Endodermal cell (in vitro differentiated cells): ENCODE results near the gene SLC6A1. TPM values are rescaled to one million over a fixed set of nuclear protein-coding genes. Genes with fewer than 3 reads are reported as not detected.

Experiments
- DNase-seq: peaks from one replicate; pipeline ENCODE4 v3.0.0-alpha.2; 2017
- H3K27ac ChIP-seq: 2 replicates; pipeline ENCODE4 v1.5.1; 2013; ENCODE audit warnings: mild to moderate bottlenecking, low read depth, low read length, moderate library complexity
- H3K27me3 ChIP-seq: 2 replicates; pipeline ENCODE4 v1.6.1; 2013; ENCODE audit warnings: mild to moderate bottlenecking, low read length, moderate library complexity; ENCODE audit not compliant: insufficient read depth, control insufficient read depth, poor library complexity, severe bottlenecking
- H3K36me3 ChIP-seq: 2 replicates; pipeline ENCODE4 v1.7.0; 2013; ENCODE audit warnings: mild to moderate bottlenecking, low read length, moderate library complexity; ENCODE audit not compliant: control insufficient read depth, insufficient read depth
- H3K4me1 ChIP-seq: one replicate; pipeline ENCODE4 v1.7.0; 2013; ENCODE audit warnings: low read length; ENCODE audit not compliant: control insufficient read depth, insufficient read depth
- H3K4me3 ChIP-seq: 2 replicates; pipeline ENCODE4 v1.5.1; 2013; ENCODE audit warnings: mild to moderate bottlenecking, low read length, moderate library complexity
- H3K9ac ChIP-seq: 2 replicates; pipeline ENCODE4 v1.6.1; 2013; ENCODE audit warnings: mild to moderate bottlenecking, low read length, moderate library complexity; ENCODE audit not compliant: poor library complexity, severe bottlenecking; ENCODE audit errors: extremely low read depth
- H3K9me3 ChIP-seq: 2 replicates; pipeline ENCODE4 v1.6.1; 2013; ENCODE audit warnings: mild to moderate bottlenecking, low read length, moderate library complexity; ENCODE audit not compliant: control insufficient read depth
- H3K27ac Mint-ChIP-seq: 2 replicates; pipeline ENCODE4 v1.8.0; 2020; ENCODE audit warnings: mixed read lengths
- H3K27me3 Mint-ChIP-seq: 2 replicates; pipeline ENCODE4 v1.8.0; 2021; ENCODE audit warnings: mild to moderate bottlenecking, mixed read lengths; ENCODE audit not compliant: insufficient read depth
- H3K36me3 Mint-ChIP-seq: 2 replicates; pipeline ENCODE4 v1.8.0; 2020; ENCODE audit warnings: low read depth, mixed read lengths
- H3K4me1 Mint-ChIP-seq: 2 replicates; pipeline ENCODE4 v1.8.0; 2020; ENCODE audit warnings: mixed read lengths
- H3K4me3 Mint-ChIP-seq: 2 replicates; pipeline ENCODE4 v1.8.0; 2020; ENCODE audit warnings: mild to moderate bottlenecking, moderate library complexity, mixed read lengths
- H3K9me3 Mint-ChIP-seq: 2 replicates; pipeline ENCODE4 v1.8.0; 2020; ENCODE audit warnings: mild to moderate bottlenecking, mixed read lengths
- WGBS, 2 experiments: methylation state at CpG; one replicate each; pipeline versions ENCODE4 v1.1.5 to v1.1.7; 2013; ENCODE audit warnings: missing lambda C conversion rate in 2 of 2, mixed read lengths in 1 of 2; ENCODE audit not compliant: insufficient coverage in 1 of 2, insufficient read length in 1 of 2; 5-methylcytosine and 5-hydroxymethylcytosine counted together
- total RNA-seq, 2 donors: library from RNA; stranded (reverse); fragmentation: NEBNext Ultra II Directional in 1 of 2; extraction: Animal tissue kit (Norgen Biotek cat#: 25700) in 1 of 2; gene quantifications; 2 replicates in 1 of 2; 3 replicates in 1 of 2; pipeline ENCODE4 v1.2.1, GENCODE V29; 2021
- TF ChIP-seq, protein P1 (sequence below): fragments of 200-600 bp; sonication (generic); conservative IDR thresholded peaks from 2 replicates; pipeline ENCODE4 v1.5.0; 2021; ENCODE audit warnings: antibody characterized with exemption, mild to moderate bottlenecking

SLC6A1 gene
- total RNA-seq, 2 donors from 2014 or later, result 0.42 to 3.6 TPM

DNA sequence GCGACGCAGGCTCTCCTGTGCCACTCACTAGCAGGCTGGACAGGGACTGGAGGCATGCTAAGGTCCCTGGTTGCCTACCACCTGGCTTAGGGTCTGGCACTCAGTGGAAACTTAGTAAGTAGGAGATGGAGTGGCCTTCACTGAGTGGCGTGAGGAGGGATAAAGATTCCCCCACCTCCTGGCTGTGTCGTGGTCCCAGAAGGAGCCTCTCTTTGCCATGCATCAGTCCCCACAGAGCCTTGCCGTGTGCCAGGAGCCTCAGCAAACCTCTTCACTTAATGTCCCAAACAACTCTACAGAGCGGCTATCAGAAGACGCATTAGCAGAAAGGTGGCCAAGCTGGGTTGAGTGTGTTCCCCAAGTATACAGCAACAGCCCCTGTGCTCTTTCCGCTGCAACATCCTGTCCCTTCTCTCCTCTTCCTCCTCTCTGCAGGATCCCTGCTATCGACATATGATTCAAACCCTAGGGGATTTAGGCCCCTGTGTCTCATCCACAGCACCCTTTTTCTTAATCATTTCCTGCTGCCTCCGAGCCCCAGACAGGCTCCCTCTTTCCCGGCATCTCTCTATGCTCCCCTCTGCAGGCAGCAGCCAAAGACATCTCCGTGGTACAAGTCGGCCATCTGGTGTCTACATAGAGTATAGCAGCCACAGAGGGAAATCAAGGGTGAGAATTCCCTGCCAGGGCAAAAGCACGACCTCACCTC lies 66.7 kb downstream of the SLC6A1 start:
- Mint-ChIP-seq H3K27ac (no peak overlapping the region), H3K9me3 (peaks cover 17% of the 10 kb centered on the region), H3K4me3 (no peak overlapping the region), H3K27me3 (peaks cover 41% of the 10 kb centered on the region), H3K4me1 (no peaks in the 10 kb centered on the region), H3K36me3 (no peaks in the 10 kb centered on the region)
- Histone ChIP-seq H3K27ac (no peak overlapping the region), H3K4me1 (no peaks in the 10 kb centered on the region), H3K4me3 (no peak overlapping the region), H3K9me3 (no peaks in the 10 kb centered on the region), H3K9ac (no peak overlapping the region), H3K36me3 (no peaks in the 10 kb centered on the region), H3K27me3 (no peaks in the 10 kb centered on the region)
- peak; percentile 92 for DNase-seq
- TF ChIP-seq, protein P1, sequence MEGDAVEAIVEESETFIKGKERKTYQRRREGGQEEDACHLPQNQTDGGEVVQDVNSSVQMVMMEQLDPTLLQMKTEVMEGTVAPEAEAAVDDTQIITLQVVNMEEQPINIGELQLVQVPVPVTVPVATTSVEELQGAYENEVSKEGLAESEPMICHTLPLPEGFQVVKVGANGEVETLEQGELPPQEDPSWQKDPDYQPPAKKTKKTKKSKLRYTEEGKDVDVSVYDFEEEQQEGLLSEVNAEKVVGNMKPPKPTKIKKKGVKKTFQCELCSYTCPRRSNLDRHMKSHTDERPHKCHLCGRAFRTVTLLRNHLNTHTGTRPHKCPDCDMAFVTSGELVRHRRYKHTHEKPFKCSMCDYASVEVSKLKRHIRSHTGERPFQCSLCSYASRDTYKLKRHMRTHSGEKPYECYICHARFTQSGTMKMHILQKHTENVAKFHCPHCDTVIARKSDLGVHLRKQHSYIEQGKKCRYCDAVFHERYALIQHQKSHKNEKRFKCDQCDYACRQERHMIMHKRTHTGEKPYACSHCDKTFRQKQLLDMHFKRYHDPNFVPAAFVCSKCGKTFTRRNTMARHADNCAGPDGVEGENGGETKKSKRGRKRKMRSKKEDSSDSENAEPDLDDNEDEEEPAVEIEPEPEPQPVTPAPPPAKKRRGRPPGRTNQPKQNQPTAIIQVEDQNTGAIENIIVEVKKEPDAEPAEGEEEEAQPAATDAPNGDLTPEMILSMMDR, result peak; percentile 87
- 39 to 52% methylated on average over 9 to 14 of the region's 14 CpGs for WGBS, 2 experiments

DNA sequence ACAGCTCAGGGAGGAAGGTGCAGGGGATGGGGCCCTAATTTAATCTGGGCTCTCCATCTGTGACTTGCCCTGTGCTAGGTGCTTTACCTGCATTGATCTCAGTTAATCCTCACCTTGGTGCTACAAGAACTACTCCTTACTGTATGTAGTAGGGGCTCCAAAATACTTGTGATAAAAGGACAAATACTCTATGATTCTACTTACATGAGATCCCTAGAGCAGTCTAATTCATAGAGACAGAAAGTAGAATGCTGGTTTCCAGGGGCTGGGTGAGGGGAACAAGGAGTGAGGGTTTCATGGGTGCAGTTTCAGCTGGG lies 67.2 kb downstream of the SLC6A1 start:
- Mint-ChIP-seq H3K4me3 (no peak overlapping the region), H3K36me3 (no peaks in the 10 kb centered on the region), H3K9me3 (peaks cover 22% of the 10 kb centered on the region), H3K27me3 (peaks cover 43% of the 10 kb centered on the region), H3K27ac (no peak overlapping the region), H3K4me1 (no peaks in the 10 kb centered on the region)
- H3K9me3 ChIP-seq, result peaks cover 4% of the 10 kb centered on the region
- H3K4me1 ChIP-seq, result no peaks in the 10 kb centered on the region
- no peak overlapping the region for H3K4me3 ChIP-seq
- no peak for DNase-seq
- no peaks in the 10 kb centered on the region for H3K36me3 ChIP-seq
- H3K9ac ChIP-seq, result no peak overlapping the region
- no peaks in the 10 kb centered on the region for H3K27me3 ChIP-seq
- no peak overlapping the region for H3K27ac ChIP-seq
- TF ChIP-seq, protein P1, result no peak

DNA sequence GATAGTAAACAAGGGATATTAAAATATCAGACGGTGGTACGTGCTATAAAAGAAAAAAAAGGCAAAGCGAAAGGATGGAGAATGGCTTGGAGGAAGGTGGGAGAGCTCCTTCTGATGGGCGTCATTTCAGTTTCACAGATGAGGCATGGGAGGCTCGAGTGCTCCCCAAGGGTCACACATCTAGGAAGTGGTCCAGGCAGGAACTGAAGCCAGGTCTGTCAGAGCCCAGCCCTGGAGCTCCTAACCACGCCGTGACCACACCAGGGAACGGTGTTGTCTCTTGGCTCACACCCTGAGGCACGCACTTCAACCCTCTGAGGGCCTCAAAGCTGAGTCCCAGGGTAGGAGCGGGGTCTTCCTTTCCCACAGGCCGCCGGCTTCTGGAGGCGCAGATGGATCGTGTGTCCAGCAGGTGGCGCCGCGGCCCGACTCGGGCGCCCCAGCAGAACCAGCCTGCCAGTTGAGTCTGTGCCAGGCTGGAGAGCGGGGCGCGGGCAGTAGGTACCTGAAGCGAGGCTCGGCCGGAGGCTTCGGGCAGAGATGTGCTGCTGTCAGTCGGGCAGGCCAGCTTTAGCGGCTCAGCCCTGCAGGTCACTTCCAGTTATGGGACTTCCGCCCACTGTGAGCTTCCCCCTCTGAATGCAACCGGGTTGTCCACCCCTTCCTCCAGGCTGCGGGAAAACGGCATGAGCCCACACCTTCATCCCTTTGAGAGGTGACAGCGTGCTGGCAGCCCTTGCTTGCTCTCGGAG lies 68.1 kb downstream of the SLC6A1 start:
- 25 to 45% methylated on average over 16 to 35 of the region's 35 CpGs for WGBS, 2 experiments
- Histone ChIP-seq H3K9ac (no peak overlapping the region), H3K36me3 (no peaks in the 10 kb centered on the region), H3K9me3 (peaks cover 6% of the 10 kb centered on the region), H3K27me3 (no peaks in the 10 kb centered on the region), H3K4me3 (no peak overlapping the region), H3K4me1 (no peaks in the 10 kb centered on the region), H3K27ac (no peak overlapping the region)
- Mint-ChIP-seq H3K4me1 (no peaks in the 10 kb centered on the region), H3K27ac (no peak overlapping the region), H3K36me3 (no peaks in the 10 kb centered on the region), H3K27me3 (peaks cover 46% of the 10 kb centered on the region), H3K4me3 (peak overlapping the region; percentile 50), H3K9me3 (peaks cover 31% of the 10 kb centered on the region)
- DNase-seq, result peak; percentile 94
- TF ChIP-seq, protein P1, result peak; percentile 96
